Measurements from ENCODE around the gene CRYGS. TPM values are rescaled to one million over a fixed set of nuclear protein-coding genes. Genes with fewer than 3 reads are reported as not detected.
"Not testable (repeated sequence)": the region's sequence is repeated elsewhere in the genome, so short reads cannot be mapped to it uniquely, and the experiment has no call there.

The CRYGS gene
- total RNA-seq, 1 donor from 2014 or later, result 7.8 TPM

- Mint-ChIP-seq H3K9me3 (no peaks in the 10 kb centered on the region), H3K36me3 (no peaks in the 10 kb centered on the region), H3K4me3 (no peak overlapping the region), H3K27me3 (no peaks in the 10 kb centered on the region), H3K27ac (no peak overlapping the region), H3K4me1 (ENCODE audit: unreplicated experiment) (peaks cover 18% of the 10 kb centered on the region)
- TF ChIP-seq CTCF (conservative IDR thresholded peaks at IDR 0.05), result no peak
- no peak for DNase-seq (ENCODE audit: extremely low spot score, unreplicated experiment)
These were observed 7.0 kb downstream of the CRYGS start for GRCh38 chr3:186536883-186537844.

- no peaks in the 10 kb centered on the region for H3K27me3 Mint-ChIP-seq
- no peaks in the 10 kb centered on the region for H3K36me3 Mint-ChIP-seq
- no peak overlapping the region for H3K4me3 Mint-ChIP-seq
- no peaks in the 10 kb centered on the region for H3K9me3 Mint-ChIP-seq
- no peak for TF ChIP-seq CTCF (conservative IDR thresholded peaks at IDR 0.05)
- DNase-seq (ENCODE audit: extremely low spot score, unreplicated experiment), result no peak
- peaks cover 15% of the 10 kb centered on the region for H3K4me1 Mint-ChIP-seq (ENCODE audit: unreplicated experiment)
- H3K27ac Mint-ChIP-seq, result no peak overlapping the region
These were observed 10.0 kb downstream of the CRYGS start for GRCh38 chr3:186534113-186534669.

- DNase-seq (ENCODE audit: extremely low spot score, unreplicated experiment), result no peak
- H3K4me1 Mint-ChIP-seq (ENCODE audit: unreplicated experiment), result peaks cover 20% of the 10 kb centered on the region
- no peak for TF ChIP-seq CTCF (conservative IDR thresholded peaks at IDR 0.05)
These were observed 11.5 kb downstream of the CRYGS start for GRCh38 chr3:186532598-186533072.

GRCh38 chr3:186531694-186532093 lies 12.5 kb downstream of the CRYGS start:
- H3K4me3 Mint-ChIP-seq; DNase-seq (ENCODE audit: extremely low spot score, unreplicated experiment); H3K36me3 Mint-ChIP-seq; H3K27ac Mint-ChIP-seq; H3K9me3 Mint-ChIP-seq; H3K27me3 Mint-ChIP-seq: not testable (repeated sequence)
- peaks cover 20% of the 10 kb centered on the region for H3K4me1 Mint-ChIP-seq (ENCODE audit: unreplicated experiment)

More at GRCh38 chr3:186532598-186533072, 11.5 kb downstream of the CRYGS start:
- peaks cover 8% of the 10 kb centered on the region for H3K9me3 Mint-ChIP-seq
- no peak overlapping the region for H3K4me3 Mint-ChIP-seq
- no peaks in the 10 kb centered on the region for H3K36me3 Mint-ChIP-seq
- peak overlapping the region; percentile 49 for H3K27ac Mint-ChIP-seq
- peaks cover 3% of the 10 kb centered on the region for H3K27me3 Mint-ChIP-seq

GRCh38 chr3:186530415-186530814 lies 13.8 kb downstream of the CRYGS start:
- no peak overlapping the region for H3K27ac Mint-ChIP-seq
- peaks cover 26% of the 10 kb centered on the region for H3K4me1 Mint-ChIP-seq (ENCODE audit: unreplicated experiment)

More at GRCh38 chr3:186530415-186530814, 13.8 kb downstream of the CRYGS start:
- TF ChIP-seq CTCF (conservative IDR thresholded peaks at IDR 0.05), result no peak
- DNase-seq (ENCODE audit: extremely low spot score, unreplicated experiment), result no peak
- Mint-ChIP-seq H3K9me3 (peaks cover 9% of the 10 kb centered on the region), H3K27me3 (peaks cover 4% of the 10 kb centered on the region), H3K36me3 (no peaks in the 10 kb centered on the region), H3K4me3 (no peak overlapping the region)

Measured in type B pancreatic cell (in vitro differentiated cells).